Psoas muscle (tissue), 8 donors: ENCODE results near the gene CENPT. TPM values are rescaled to one million over a fixed set of nuclear protein-coding genes. Genes with fewer than 3 reads are reported as not detected.

Source experiments
- ATAC-seq, 4 donors: fragments of 200-7000 bp; cut with Tn5 transposase; one replicate each; pipeline ENCODE4 v1.9.1; 2020; ENCODE audit warnings: moderate library complexity in 3 of 4, mild to moderate bottlenecking in 2 of 4
- DNase-seq, 2 donors: peaks; one replicate each; pipeline ENCODE4 v3.0.0-alpha.2; 2020
- H3K27ac ChIP-seq: fragments of 200-600 bp; one replicate; pipeline ENCODE4 v1.8.0; 2022
- H3K27me3 ChIP-seq, 3 donors: fragments of 200-600 bp in 1 of 3; one replicate each; pipeline versions ENCODE4 v1.6.1 to v1.8.0; 2013 to 2022; ENCODE audit warnings: low read length in 2 of 3, mild to moderate bottlenecking in 2 of 3, moderate library complexity in 1 of 3; ENCODE audit not compliant: insufficient read depth in 3 of 3
- H3K36me3 ChIP-seq, 2 donors: fragments of 200-600 bp in 1 of 2; one replicate each; pipeline versions ENCODE4 v1.6.1 to v1.8.0; 2013 to 2022; ENCODE audit warnings: low read depth in 1 of 2, mild to moderate bottlenecking in 1 of 2, moderate library complexity in 1 of 2; ENCODE audit not compliant: insufficient read depth in 1 of 2
- H3K4me1 ChIP-seq: fragments of 200-600 bp; one replicate; pipeline ENCODE4 v1.8.0; 2022
- H3K4me3 ChIP-seq: fragments of 200-600 bp; one replicate; pipeline ENCODE4 v1.8.0; 2022; ENCODE audit warnings: mild to moderate bottlenecking
- H3K9me3 ChIP-seq: fragments of 200-600 bp; one replicate; pipeline ENCODE4 v1.8.0; 2022
- WGBS, 3 donors: extraction: QIAGEN DNeasy Blood & Tissue Kit; methylation state at CpG; one replicate each; pipeline versions ENCODE4 v1.1.6 to v1.1.7; 2013; 5-methylcytosine and 5-hydroxymethylcytosine counted together
- intact Hi-C, 2 donors: fragments of 100-400 bp; cut with DNase I; formaldehyde crosslinking; loops; one replicate each; pipeline versions ENCODE4 v1.11.0 to v1.14.2; 2022
- polyA plus RNA-seq, 3 donors: library from polyadenylated mRNA; stranded (reverse); fragments of 200-250 nt; gene quantifications; one replicate each; pipeline ENCODE4 v1.2.3, GENCODE V29; 2013
- total RNA-seq, 4 donors: library from RNA; stranded (reverse); fragmentation: NEBNext Ultra II Directional in 2 of 4; extraction: Animal tissue kit (Norgen Biotek cat#: 25700) in 2 of 4; gene quantifications; one replicate each; pipeline versions ENCODE4 v1.2.1 to v1.2.4, GENCODE V29; 2021 to 2023
- TF ChIP-seq, protein P1 (sequence below): fragments of 200-600 bp; IDR thresholded peaks from one replicate; pipeline ENCODE4 v1.8.0; 2022; ENCODE audit warnings: antibody characterized with exemption
- donor health status: healthy with polysubstance abuse.
- donor health status: DM: no; HTN: no; CAD: no; lungs with moderate emphysema.
- donor health status: Bipolar disorder and iron deficiency.
- donor health status: healthy.
- donor health status: DM: yes; HTN: yes; CAD: no.
- donor health status: DM: no; HTN: no; CAD: no.
- donor health status: DM: no; HTN: no; CAD: no.
- donor health status: DM: yes; HTN: yes; CAD: no.

CENPT gene
- total and polyA plus RNA-seq, 7 donors = 13.8 to 26.4 (median 19.9) TPM

- Histone ChIP-seq H3K36me3 (no peaks in the 10 kb centered on the region), H3K4me3 (no peak overlapping the region), H3K9me3 (no peaks in the 10 kb centered on the region), H3K4me1 (peaks cover 24% of the 10 kb centered on the region), H3K27ac (peak overlapping the region; percentile 39), H3K27me3 (no peaks in the 10 kb centered on the region)
- TF ChIP-seq, protein P1, sequence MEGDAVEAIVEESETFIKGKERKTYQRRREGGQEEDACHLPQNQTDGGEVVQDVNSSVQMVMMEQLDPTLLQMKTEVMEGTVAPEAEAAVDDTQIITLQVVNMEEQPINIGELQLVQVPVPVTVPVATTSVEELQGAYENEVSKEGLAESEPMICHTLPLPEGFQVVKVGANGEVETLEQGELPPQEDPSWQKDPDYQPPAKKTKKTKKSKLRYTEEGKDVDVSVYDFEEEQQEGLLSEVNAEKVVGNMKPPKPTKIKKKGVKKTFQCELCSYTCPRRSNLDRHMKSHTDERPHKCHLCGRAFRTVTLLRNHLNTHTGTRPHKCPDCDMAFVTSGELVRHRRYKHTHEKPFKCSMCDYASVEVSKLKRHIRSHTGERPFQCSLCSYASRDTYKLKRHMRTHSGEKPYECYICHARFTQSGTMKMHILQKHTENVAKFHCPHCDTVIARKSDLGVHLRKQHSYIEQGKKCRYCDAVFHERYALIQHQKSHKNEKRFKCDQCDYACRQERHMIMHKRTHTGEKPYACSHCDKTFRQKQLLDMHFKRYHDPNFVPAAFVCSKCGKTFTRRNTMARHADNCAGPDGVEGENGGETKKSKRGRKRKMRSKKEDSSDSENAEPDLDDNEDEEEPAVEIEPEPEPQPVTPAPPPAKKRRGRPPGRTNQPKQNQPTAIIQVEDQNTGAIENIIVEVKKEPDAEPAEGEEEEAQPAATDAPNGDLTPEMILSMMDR = no peak
- 90 to 95% (median 92%) methylated on average over 7 of the region's 7 CpGs for WGBS, 3 donors
- no peak for DNase-seq
- peak in 2 of 4 donors; percentile 19 to 31 for ATAC-seq
- intact Hi-C loops = loop anchor here in 1 of 2 donors (5.0 kb wide), 1 partner anchor 34 kb away; no protein-coding TSS in a partner anchor
Measured at GRCh38 chr16:67780847-67781564, 66.5 kb downstream of the CENPT start.

GRCh38 chr16:67779256-67780014 is 68.1 kb downstream of the CENPT start:
- peak in 3 of 4 donors; percentile 21 to 37 (median 21) for ATAC-seq
- H3K36me3 ChIP-seq = no peaks in the 10 kb centered on the region
- peak overlapping the region; percentile 39 for H3K27ac ChIP-seq
- TF ChIP-seq, protein P1 = no peak
- H3K9me3 ChIP-seq = no peaks in the 10 kb centered on the region
- H3K27me3 ChIP-seq = no peaks in the 10 kb centered on the region
- H3K4me1 ChIP-seq = peaks cover 26% of the 10 kb centered on the region
- no peak for DNase-seq
- 27 to 58% (median 36%) methylated on average over 5 of the region's 5 CpGs for WGBS, 3 donors
- H3K4me3 ChIP-seq = no peak overlapping the region
- intact Hi-C loops = loop anchor here (5.0 kb wide), 2 partner anchors 32 to 47 kb away; no protein-coding TSS in a partner anchor

Other genes with a start within 250 kb of the CENPT start
- gene CARMIL2, start 202.5 kb downstream of the CENPT start, total RNA-seq = 1 to 10 TPM in 1 of 4 donors, under 1 TPM in 2, not detected in 1; 0.59 to 1.1 (median 0.63) TPM
- gene CARMIL2, start 202.5 kb downstream of the CENPT start, polyA plus RNA-seq = under 1 TPM; 0.17 to 0.46 (median 0.30) TPM
- 10 to 100 TPM in 1 of 4 donors, 1 to 10 TPM in 3; 4.9 to 10.2 (median 7.4) TPM for gene ACD, start 187.4 kb downstream of the CENPT start, total RNA-seq
- gene ACD, start 187.4 kb downstream of the CENPT start, polyA plus RNA-seq = 10 to 100 TPM in 2 of 3 donors, 1 to 10 TPM in 1; 8.9 to 16.7 (median 12.6) TPM
- gene PARD6A, start 186.7 kb downstream of the CENPT start, total RNA-seq = 1 to 10 TPM; 4.9 to 6.8 (median 5.9) TPM
- 10 to 100 TPM in 1 of 3 donors, 1 to 10 TPM in 2; 8.0 to 11.0 (median 9.9) TPM for gene PARD6A, start 186.7 kb downstream of the CENPT start, polyA plus RNA-seq
- gene ENKD1, start 180.9 kb downstream of the CENPT start, total RNA-seq = 1 to 10 TPM; 6.5 to 7.6 (median 7.1) TPM
- gene ENKD1, start 180.9 kb downstream of the CENPT start, polyA plus RNA-seq = 10 to 100 TPM; 17.5 to 20.7 (median 19.2) TPM
- 1 to 10 TPM; 5.1 to 7.3 (median 5.9) TPM for gene C16orf86, start 180.9 kb downstream of the CENPT start, total RNA-seq
- 1 to 10 TPM; 2.6 to 6.5 (median 4.5) TPM for gene C16orf86, start 180.9 kb downstream of the CENPT start, polyA plus RNA-seq
- 10 to 100 TPM in 1 of 4 donors, 1 to 10 TPM in 3; 8.0 to 11.3 (median 9.0) TPM for gene GFOD2, start 128.4 kb downstream of the CENPT start, total RNA-seq
- gene GFOD2, start 128.4 kb downstream of the CENPT start, polyA plus RNA-seq = 10 to 100 TPM; 12.2 to 17.3 (median 17.0) TPM
- gene RANBP10, start 41.1 kb downstream of the CENPT start, total RNA-seq = 10 to 100 TPM; 17.6 to 27.9 (median 25.2) TPM
- gene RANBP10, start 41.1 kb downstream of the CENPT start, polyA plus RNA-seq = 10 to 100 TPM in 2 of 3 donors, 1 to 10 TPM in 1; 9.1 to 16.3 (median 11.1) TPM
- under 1 TPM; 0.29 to 0.88 (median 0.60) TPM for gene TSNAXIP1, start 40.8 kb downstream of the CENPT start, total RNA-seq
- gene TSNAXIP1, start 40.8 kb downstream of the CENPT start, polyA plus RNA-seq = 1 to 10 TPM in 1 of 3 donors, under 1 TPM in 2; 0.27 to 1.4 (median 0.65) TPM
- 10 to 100 TPM; 30.2 to 37.8 (median 35.0) TPM for gene THAP11, start 5.4 kb downstream of the CENPT start, total RNA-seq
- gene THAP11, start 5.4 kb downstream of the CENPT start, polyA plus RNA-seq = 10 to 100 TPM; 31.9 to 78.6 (median 35.0) TPM
- gene NUTF2, start 760 bp downstream of the CENPT start, total RNA-seq = 100 to 1,000 TPM in 2 of 4 donors, 10 to 100 TPM in 2; 77.4 to 104 (median 96.8) TPM
- gene NUTF2, start 760 bp downstream of the CENPT start, polyA plus RNA-seq = 100 to 1,000 TPM; 129 to 170 (median 134) TPM
- gene EDC4, start 25.4 kb upstream of the CENPT start, total RNA-seq = 10 to 100 TPM; 33.8 to 52.1 (median 42.1) TPM
- gene EDC4, start 25.4 kb upstream of the CENPT start, polyA plus RNA-seq = 10 to 100 TPM; 21.1 to 32.2 (median 23.8) TPM
- gene NRN1L, start 37.2 kb upstream of the CENPT start, total RNA-seq = 1 to 10 TPM in 1 of 4 donors, under 1 TPM in 1, not detected in 2; 0.77 to 1.1 TPM
- under 1 TPM; 0.23 to 0.38 (median 0.37) TPM for gene NRN1L, start 37.2 kb upstream of the CENPT start, polyA plus RNA-seq
- gene PSKH1, start 45.6 kb upstream of the CENPT start, total RNA-seq = 10 to 100 TPM; 11.3 to 18.8 (median 16.4) TPM
- gene PSKH1, start 45.6 kb upstream of the CENPT start, polyA plus RNA-seq = 10 to 100 TPM in 2 of 3 donors, 1 to 10 TPM in 1; 9.6 to 16.9 (median 11.0) TPM
- gene CTRL, start 84.2 kb upstream of the CENPT start, total RNA-seq = 1 to 10 TPM in 1 of 4 donors, under 1 TPM in 3; 0.27 to 1.1 (median 0.79) TPM
- 1 to 10 TPM; 1.1 TPM for gene CTRL, start 84.2 kb upstream of the CENPT start, polyA plus RNA-seq
- 10 to 100 TPM; 27.6 to 34.7 (median 31.6) TPM for gene PSMB10, start 89.2 kb upstream of the CENPT start, total RNA-seq
- gene PSMB10, start 89.2 kb upstream of the CENPT start, polyA plus RNA-seq = 10 to 100 TPM; 55.0 to 98.6 (median 67.3) TPM
- 10 to 100 TPM in 2 of 4 donors, 1 to 10 TPM in 2; 5.9 to 15.1 (median 10.2) TPM for gene LCAT, start 96.4 kb upstream of the CENPT start, total RNA-seq
- 1 to 10 TPM; 4.1 to 8.6 (median 4.7) TPM for gene LCAT, start 96.4 kb upstream of the CENPT start, polyA plus RNA-seq
- gene SLC12A4, start 120.9 kb upstream of the CENPT start, total RNA-seq = 10 to 100 TPM; 24.1 to 89.5 (median 34.9) TPM
- gene SLC12A4, start 120.9 kb upstream of the CENPT start, polyA plus RNA-seq = 10 to 100 TPM; 18.3 to 34.8 (median 26.0) TPM
- under 1 TPM in 3 of 4 donors, not detected in 1; 0.10 to 0.22 (median 0.17) TPM for gene DPEP3, start 132.8 kb upstream of the CENPT start, total RNA-seq
- gene DPEP3, start 132.8 kb upstream of the CENPT start, polyA plus RNA-seq = under 1 TPM in 2 of 3 donors, not detected in 1; 0.12 to 0.45 TPM
- gene DPEP2, start 151.8 kb upstream of the CENPT start, total RNA-seq = 1 to 10 TPM in 1 of 4 donors, under 1 TPM in 2, not detected in 1; 0.25 to 1.1 (median 0.82) TPM
- under 1 TPM; 0.23 to 0.29 (median 0.27) TPM for gene DPEP2, start 151.8 kb upstream of the CENPT start, polyA plus RNA-seq
- gene DPEP2NB, start 168.2 kb upstream of the CENPT start, total RNA-seq = not detected
- gene DPEP2NB, start 168.2 kb upstream of the CENPT start, polyA plus RNA-seq = under 1 TPM in 1 of 3 donors, not detected in 2; 0.05 TPM
- 10 to 100 TPM; 10.0 to 19.3 (median 14.4) TPM for gene DDX28, start 175.5 kb upstream of the CENPT start, total RNA-seq
- gene DDX28, start 175.5 kb upstream of the CENPT start, polyA plus RNA-seq = 10 to 100 TPM; 11.9 to 20.2 (median 12.6) TPM
- 10 to 100 TPM in 2 of 4 donors, 1 to 10 TPM in 2; 7.0 to 10.5 (median 9.8) TPM for gene DUS2, start 175.6 kb upstream of the CENPT start, total RNA-seq
- 10 to 100 TPM in 1 of 3 donors, 1 to 10 TPM in 2; 3.4 to 15.1 (median 9.5) TPM for gene DUS2, start 175.6 kb upstream of the CENPT start, polyA plus RNA-seq
- 10 to 100 TPM; 40.8 to 53.5 (median 44.0) TPM for gene NFATC3, start 237.7 kb upstream of the CENPT start, total RNA-seq
- gene NFATC3, start 237.7 kb upstream of the CENPT start, polyA plus RNA-seq = 10 to 100 TPM in 2 of 3 donors, 1 to 10 TPM in 1; 9.8 to 43.1 (median 17.3) TPM